ENCODE results near the gene RAPGEFL1.
"Not testable (repeated sequence)": the region's sequence is repeated elsewhere in the genome, so short reads cannot be mapped to it uniquely, and the experiment has no call there.

Gene RAPGEFL1

GRCh38 chr17:40174514-40174913, 2.8 kb upstream of the RAPGEFL1 start:
- DNase-seq (ENCODE audit: low spot score), result no peak

- DNase-seq (ENCODE audit: low spot score), result no peak
These were observed 1.1 kb upstream of the RAPGEFL1 start for GRCh38 chr17:40175928-40176753.

GRCh38 chr17:40176754-40177110, 538 bp upstream of the RAPGEFL1 start:
- DNase-seq (ENCODE audit: low spot score), result no peak

GRCh38 chr17:40178021-40178601, 841 bp downstream of the RAPGEFL1 start:
- DNase-seq (ENCODE audit: low spot score), result no peak

- DNase-seq (ENCODE audit: low spot score), result no peak
These were observed 1.4 kb downstream of the RAPGEFL1 start for GRCh38 chr17:40178660-40179059.

GRCh38 chr17:40179923-40180659, 2.8 kb downstream of the RAPGEFL1 start:
- DNase-seq (ENCODE audit: low spot score), result peak; percentile 57

- DNase-seq (ENCODE audit: low spot score), result no peak
These were observed 3.4 kb downstream of the RAPGEFL1 start for GRCh38 chr17:40180694-40181093.

GRCh38 chr17:40181205-40181604, 3.9 kb downstream of the RAPGEFL1 start:
- no peak for DNase-seq (ENCODE audit: low spot score)

- DNase-seq (ENCODE audit: low spot score), result no peak
These were observed 5.3 kb downstream of the RAPGEFL1 start for GRCh38 chr17:40182606-40183005.

GRCh38 chr17:40187238-40187637, 10.0 kb downstream of the RAPGEFL1 start:
- no peak for DNase-seq (ENCODE audit: low spot score)

- DNase-seq (ENCODE audit: low spot score), result no peak
These were observed 11.4 kb downstream of the RAPGEFL1 start for GRCh38 chr17:40188694-40189093.

- DNase-seq (ENCODE audit: low spot score), result no peak
These were observed 13.1 kb downstream of the RAPGEFL1 start for GRCh38 chr17:40190197-40191021.

GRCh38 chr17:40191237-40192208, 14.3 kb downstream of the RAPGEFL1 start:
- peak; percentile 90 for DNase-seq (ENCODE audit: low spot score)

- no peak for DNase-seq (ENCODE audit: low spot score)
These were observed 15.7 kb downstream of the RAPGEFL1 start for GRCh38 chr17:40192961-40193360.

- DNase-seq (ENCODE audit: low spot score), result no peak
These were observed 17.6 kb downstream of the RAPGEFL1 start for GRCh38 chr17:40194821-40195220.

- no peak for DNase-seq (ENCODE audit: low spot score)
These were observed 20.3 kb downstream of the RAPGEFL1 start for GRCh38 chr17:40197550-40197949.

GRCh38 chr17:40197965-40198456, 20.7 kb downstream of the RAPGEFL1 start:
- DNase-seq (ENCODE audit: low spot score), result not testable (repeated sequence)

- DNase-seq (ENCODE audit: low spot score), result no peak
These were observed 21.3 kb downstream of the RAPGEFL1 start for GRCh38 chr17:40198576-40198975.

- DNase-seq (ENCODE audit: low spot score), result no peak
These were observed 25.9 kb downstream of the RAPGEFL1 start for GRCh38 chr17:40203131-40203530.

GRCh38 chr17:40206193-40206592, 28.9 kb downstream of the RAPGEFL1 start:
- not testable (repeated sequence) for DNase-seq (ENCODE audit: low spot score)

Data from GM03348 (cell line).